IPS-18c (cell line): Measurements from ENCODE around the gene KCNH6.

Experiments
- H3K4me3 ChIP-seq: 2 replicates; pipeline ENCODE4 v1.7.0; 2013; ENCODE audit warnings: low read depth, mild to moderate bottlenecking, low read length, moderate library complexity; ENCODE audit not compliant: insufficient read depth
- H3K9me3 ChIP-seq: one replicate; pipeline ENCODE4 v1.6.1; 2013; ENCODE audit warnings: mild to moderate bottlenecking, low read length, moderate library complexity; ENCODE audit not compliant: control insufficient read depth, insufficient read depth

Gene KCNH6

DNA sequence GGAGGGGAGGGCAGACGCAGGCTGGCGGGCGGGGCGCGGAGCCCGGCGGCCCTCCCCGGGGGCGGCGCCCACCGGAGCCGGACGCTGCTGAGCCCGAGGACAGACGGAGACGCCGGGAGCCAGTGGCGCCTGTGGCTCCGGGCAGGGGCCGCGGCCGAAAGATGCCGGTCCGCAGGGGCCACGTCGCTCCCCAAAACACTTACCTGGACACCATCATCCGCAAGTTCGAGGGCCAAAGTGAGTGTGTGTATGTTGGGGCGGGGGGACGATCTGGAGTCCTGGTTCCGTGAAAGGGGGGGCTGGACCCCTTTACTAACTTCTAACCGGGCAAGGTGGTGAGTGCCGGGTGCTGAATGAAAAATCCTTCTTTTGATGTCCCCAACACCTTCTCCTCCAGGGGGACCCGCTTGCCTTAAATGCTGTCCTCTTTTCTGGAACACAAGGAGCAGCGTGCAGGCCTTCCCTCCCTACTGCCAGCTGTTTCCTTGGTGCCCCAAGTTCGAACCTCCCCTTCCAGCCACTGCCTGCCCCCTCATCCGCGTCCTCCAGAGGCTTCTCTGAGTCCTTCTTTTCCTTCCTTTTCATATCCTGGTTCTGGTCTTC is at the start of gene KCNH6:
Gene KCNH6 (plus strand): TSS at position 106 of the 603 bp plus-strand sequence. CDS start 56 bp downstream, at position 162.
- peaks cover 2% of the 10 kb centered on the region for H3K9me3 ChIP-seq
- peak within 1 kb of the TSS; percentile 55 for H3K4me3 ChIP-seq

GRCh38 chr17:63474174-63474573 is 49.0 kb upstream of the KCNH6 start:
- H3K4me3 ChIP-seq, result no peak overlapping the region
- peaks cover 2% of the 10 kb centered on the region for H3K9me3 ChIP-seq

DNA sequence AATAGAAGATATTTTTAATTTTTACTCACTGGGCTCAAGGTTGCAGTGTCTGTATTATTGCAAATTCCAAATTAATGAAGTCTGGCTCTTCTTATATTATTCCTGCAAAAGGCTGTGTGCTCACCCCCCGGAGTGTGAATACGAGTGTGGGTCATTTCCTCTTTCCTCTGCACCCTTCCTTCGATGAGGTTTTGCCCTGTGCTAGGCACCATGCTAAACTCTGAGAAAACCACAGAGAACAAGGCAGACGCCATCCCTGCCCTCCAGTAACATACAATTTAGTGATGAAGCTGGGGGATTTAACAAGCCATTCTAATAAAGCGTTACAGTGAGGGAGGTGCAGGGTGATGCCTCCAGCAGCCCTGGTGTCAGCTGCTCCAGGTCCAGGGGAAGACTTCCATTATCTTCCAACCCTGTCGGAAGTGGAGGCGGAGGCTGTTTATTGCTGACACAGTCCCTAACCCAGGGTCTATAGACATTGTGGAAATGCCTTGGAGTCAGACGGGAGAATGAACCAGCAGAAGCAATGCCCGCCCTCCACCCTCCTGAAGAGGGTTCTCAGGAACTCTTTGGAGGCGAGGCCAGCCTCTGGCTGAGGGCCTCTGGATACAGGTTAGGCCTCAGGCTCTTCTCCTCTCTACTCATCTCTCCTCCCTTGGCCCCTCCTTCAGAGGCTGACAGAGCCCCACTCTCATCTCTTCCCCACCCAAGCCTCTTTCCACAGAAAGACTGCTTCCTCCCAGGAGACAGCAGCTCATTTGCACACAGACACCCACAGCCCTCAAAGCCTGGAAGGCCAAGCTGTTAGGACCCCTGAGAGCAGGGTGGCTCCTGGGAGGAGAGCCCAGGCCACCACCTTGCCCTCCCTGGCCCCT is 48.3 kb upstream of the KCNH6 start:
- Histone ChIP-seq H3K4me3 (no peak overlapping the region), H3K9me3 (peaks cover 2% of the 10 kb centered on the region)

- peaks cover 2% of the 10 kb centered on the region for H3K9me3 ChIP-seq
- H3K4me3 ChIP-seq, result peak overlapping the region; percentile 53
Measured at GRCh38 chr17:63475491-63476412, 47.4 kb upstream of the KCNH6 start.

GRCh38 chr17:63476459-63476853 is 46.7 kb upstream of the KCNH6 start:
- peak overlapping the region; percentile 53 for H3K4me3 ChIP-seq

DNA sequence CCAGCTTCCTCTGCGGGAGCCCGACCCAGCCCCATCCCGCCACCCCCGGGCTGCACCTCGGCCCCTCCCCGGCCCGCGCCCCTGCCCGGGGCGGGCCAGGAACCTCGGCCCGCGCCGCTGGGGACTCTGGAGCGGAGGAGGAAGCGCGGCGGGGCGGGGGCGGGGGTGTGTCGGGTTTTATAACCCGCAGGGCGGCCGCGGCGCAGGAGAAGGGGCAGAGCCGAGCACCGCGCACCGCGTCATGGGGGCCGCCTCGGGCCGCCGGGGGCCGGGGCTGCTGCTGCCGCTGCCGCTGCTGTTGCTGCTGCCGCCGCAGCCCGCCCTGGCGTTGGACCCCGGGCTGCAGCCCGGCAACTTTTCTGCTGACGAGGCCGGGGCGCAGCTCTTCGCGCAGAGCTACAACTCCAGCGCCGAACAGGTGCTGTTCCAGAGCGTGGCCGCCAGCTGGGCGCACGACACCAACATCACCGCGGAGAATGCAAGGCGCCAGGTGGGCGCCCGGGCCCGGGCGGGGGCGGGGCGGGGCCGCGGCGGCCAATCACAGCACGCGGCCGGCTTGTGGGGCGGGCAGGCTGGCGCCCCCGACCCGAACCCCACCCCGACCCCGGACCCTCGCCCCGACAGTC is 46.2 kb upstream of the KCNH6 start, which contains the start of gene ACE:
Gene ACE (plus strand): TSS at position 208 of the 626 bp plus-strand sequence. CDS start 34 bp downstream, at position 242.
- Histone ChIP-seq H3K4me3 (peak within 1 kb of the TSS; percentile 53), H3K9me3 (peaks cover 2% of the 10 kb centered on the region)

More at GRCh38 chr17:63476459-63476853, 46.7 kb upstream of the KCNH6 start:
- peaks cover 2% of the 10 kb centered on the region for H3K9me3 ChIP-seq

DNA sequence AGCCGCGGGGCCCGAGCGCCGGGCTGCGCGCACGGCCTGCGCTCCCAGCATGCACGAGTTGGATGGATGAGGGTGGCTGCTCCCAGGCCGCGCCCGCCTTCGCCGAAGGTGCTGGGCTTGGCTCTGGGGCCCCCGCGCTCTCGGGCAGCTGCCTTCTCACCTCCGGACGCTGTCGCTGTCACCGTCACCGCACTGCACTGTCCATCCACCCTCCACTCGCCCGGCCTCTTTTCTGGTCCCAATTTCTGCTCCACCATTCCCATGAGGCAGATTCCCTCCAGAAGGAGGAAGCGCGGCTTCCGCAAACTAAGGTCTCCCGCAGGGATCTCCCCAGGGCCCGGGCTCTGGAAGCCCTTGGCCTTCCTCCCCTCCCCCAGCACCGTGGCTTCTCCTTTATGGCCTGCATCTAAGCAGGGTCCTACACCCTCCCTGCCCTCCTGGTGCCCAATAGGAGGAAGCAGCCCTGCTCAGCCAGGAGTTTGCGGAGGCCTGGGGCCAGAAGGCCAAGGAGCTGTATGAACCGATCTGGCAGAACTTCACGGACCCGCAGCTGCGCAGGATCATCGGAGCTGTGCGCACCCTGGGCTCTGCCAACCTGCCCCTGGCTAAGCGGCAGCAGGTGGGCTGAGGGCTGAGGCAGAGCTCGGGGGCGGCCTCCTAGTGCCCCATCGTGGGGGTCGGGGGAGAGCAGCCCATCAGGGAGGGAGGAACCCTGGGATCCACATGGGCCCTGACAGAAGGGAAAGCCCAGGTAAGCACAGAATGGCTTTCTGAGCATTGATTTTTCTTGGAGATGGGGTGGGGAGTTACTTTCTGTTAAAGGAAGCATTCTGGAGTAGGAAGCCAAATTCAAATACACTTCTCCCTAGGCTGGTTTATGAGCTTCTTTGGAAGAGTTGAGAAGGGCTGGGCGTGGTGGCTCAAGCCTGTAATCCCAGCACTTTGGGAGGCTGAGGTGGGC is 45.4 kb upstream of the KCNH6 start:
- Histone ChIP-seq H3K9me3 (peaks cover 2% of the 10 kb centered on the region), H3K4me3 (peak overlapping the region; percentile 53)

DNA sequence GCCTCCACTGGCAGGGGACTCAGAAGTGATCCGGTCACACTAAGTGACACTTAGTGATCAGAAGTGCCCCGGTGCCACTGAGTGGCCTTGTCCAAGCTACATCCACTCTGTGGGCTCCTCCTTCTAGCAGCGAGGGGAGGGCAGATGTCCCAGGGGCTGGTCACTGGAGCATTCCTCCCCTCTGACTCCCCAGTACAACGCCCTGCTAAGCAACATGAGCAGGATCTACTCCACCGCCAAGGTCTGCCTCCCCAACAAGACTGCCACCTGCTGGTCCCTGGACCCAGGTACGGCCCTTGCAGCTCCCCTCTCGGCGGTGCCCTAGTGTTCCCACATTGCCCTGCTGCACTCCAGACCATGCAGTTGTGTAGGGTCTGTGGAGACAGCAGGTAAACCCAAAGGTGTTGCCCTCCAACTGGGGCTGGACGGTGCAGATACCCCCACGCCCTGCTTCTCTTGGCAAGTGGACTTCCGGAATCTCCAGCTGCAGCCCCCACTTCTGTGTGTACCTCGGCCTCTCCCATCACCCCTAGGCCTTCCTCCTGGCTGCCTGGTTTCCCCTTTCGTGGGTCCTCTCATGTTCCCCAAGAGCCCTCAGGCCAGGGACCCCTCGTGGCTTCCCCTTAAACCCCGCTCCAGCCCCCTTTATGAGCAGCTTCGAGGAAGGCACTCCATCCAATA is 44.2 kb upstream of the KCNH6 start:
- Histone ChIP-seq H3K9me3 (peaks cover 2% of the 10 kb centered on the region), H3K4me3 (no peak overlapping the region; the same call in 1 of the 2 replicates)

GRCh38 chr17:63479495-63480184 is 43.5 kb upstream of the KCNH6 start:
- H3K4me3 ChIP-seq, result no peak overlapping the region
- H3K9me3 ChIP-seq, result peaks cover 2% of the 10 kb centered on the region

- Histone ChIP-seq H3K4me3 (no peak overlapping the region), H3K9me3 (peaks cover 2% of the 10 kb centered on the region)
Measured at GRCh38 chr17:63480192-63480784, 42.9 kb upstream of the KCNH6 start.

DNA sequence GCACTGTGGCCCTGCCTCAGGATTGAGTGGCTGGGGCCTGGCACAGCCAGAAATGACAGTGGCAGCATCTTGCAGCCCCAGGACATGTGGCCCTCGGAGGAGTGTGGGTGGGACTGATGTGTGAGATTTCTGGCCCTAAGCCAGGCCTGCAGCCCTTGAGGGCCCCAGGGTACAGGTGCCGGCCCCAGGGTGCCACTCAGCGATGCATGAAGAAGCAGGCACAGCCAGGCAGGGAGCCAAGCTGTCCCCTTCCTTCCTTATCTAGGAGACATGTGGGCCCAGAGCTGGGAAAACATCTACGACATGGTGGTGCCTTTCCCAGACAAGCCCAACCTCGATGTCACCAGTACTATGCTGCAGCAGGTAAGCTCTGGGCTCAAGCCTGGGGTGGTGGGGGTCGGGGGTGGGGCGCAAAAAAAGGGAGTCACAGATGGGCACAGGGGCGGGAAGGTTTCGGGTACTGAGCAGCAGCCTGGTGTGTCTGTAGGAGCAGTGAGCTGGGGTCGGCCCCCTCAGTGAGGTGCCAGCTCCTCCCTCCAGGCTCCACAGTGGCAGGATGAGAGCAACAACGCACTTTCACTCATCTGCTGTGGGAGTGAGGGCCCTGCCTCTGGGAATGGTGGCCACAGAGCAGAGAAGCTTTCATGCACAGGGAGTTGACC is 42.2 kb upstream of the KCNH6 start:
- Histone ChIP-seq H3K4me3 (no peak overlapping the region), H3K9me3 (peaks cover 2% of the 10 kb centered on the region)

GRCh38 chr17:63481488-63481870 is 41.7 kb upstream of the KCNH6 start:
- H3K4me3 ChIP-seq, result no peak overlapping the region

DNA sequence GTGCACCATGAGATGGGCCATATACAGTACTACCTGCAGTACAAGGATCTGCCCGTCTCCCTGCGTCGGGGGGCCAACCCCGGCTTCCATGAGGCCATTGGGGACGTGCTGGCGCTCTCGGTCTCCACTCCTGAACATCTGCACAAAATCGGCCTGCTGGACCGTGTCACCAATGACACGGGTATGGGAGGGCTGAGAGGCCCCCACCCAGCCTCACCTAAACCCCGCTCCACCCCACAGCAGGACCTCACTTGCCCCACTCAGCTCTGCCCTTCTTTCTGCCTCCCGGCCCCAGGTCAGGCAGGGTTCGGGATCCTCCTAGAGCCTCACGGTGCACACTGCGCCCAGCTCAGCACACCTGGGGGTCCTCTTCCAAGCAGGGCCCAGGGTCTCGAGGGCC is 40.6 kb upstream of the KCNH6 start:
- Histone ChIP-seq H3K9me3 (no peaks in the 10 kb centered on the region), H3K4me3 (no peak overlapping the region)

More at GRCh38 chr17:63481488-63481870, 41.7 kb upstream of the KCNH6 start:
- peaks cover 2% of the 10 kb centered on the region for H3K9me3 ChIP-seq

DNA sequence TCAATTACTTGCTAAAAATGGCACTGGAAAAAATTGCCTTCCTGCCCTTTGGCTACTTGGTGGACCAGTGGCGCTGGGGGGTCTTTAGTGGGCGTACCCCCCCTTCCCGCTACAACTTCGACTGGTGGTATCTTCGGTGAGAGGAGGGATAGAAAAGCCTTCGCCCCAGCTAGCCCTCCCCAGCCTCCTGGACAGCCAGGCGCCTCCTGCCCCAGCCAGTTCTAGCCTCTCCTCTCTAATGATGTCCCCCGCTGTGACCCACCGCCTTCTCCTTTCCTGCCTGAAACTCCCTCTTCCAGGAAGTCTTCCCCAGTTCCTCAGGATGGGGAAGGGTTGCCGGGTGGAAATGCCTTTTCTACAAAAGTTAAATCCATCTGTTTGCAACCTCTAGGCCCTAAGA is 40.1 kb upstream of the KCNH6 start:
- Histone ChIP-seq H3K4me3 (no peak overlapping the region), H3K9me3 (no peaks in the 10 kb centered on the region)
